DMS114 treated with DMSO at 0.1 percent for 48 hours (cell line): ENCODE data around the gene USO1.
A peak's percentile ranks its signal among the peaks of the same experiment; 100 is the strongest.

Source experiments
- DNase-seq: peaks from one replicate; lab custom pipeline; 2025; ENCODE audit not compliant: unreplicated experiment; lab: John Stamatoyannopoulos, UW

Gene USO1

DNA sequence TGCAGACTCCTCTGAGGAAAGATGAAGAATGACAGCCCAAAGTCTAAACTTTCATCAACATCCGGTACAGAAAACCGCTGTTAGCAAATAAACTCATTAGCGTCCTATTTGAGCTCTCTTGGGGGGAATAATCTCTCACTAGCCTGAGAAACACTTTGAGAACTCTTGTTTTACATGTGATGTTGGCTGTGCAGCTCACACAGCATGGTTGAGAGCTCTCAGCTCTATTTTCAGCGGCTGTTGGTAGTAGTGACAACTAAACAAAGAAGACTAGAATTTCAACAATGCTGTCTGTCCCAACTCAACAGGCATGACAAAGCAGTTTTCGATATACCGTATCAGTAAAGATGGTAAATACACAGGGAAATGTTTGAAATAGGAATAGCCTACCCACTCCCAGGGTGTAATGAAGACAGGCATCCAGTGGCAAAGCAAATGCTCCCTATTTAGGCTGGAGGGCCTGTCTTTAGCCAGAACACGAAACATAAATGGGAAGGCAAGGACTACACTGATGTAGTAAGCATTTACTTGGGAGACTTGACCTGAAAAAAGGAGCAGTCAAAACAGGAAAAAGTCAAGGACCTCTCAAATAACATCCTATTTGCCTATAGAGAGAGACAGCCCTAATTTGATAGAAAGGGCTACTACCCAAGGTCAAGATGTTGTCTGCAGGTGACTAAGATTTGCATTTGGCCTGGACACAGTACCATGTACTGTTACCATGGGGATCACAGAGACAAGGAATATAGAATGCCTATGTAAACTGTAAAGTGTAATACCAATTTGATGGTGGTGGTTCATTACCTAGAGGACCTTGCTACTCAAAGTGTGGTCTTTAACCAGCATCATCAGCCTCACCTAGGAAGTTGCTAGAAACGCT is 117.5 kb downstream of the USO1 start:
- DNase-seq = no peak

DNA sequence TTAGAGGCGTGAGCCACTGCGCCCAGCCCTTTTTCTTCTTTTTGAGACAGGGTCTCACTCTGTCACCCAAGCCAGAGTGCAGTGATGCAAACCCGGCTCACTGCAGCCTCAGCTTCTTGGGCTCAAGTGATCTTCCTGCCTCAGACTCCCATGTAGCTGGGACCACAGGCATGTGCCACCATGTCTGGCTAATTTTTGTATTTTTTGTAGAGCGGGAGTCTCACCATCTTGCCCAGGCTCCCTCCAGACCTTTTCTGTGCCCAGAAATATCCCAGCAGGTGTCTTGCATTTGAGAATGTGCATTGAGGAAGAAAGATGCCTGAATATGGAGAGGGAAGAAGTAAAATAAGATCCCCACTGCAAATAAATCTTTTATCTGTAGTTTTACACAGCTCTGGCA is 119.2 kb downstream of the USO1 start:
- no peak for DNase-seq

GRCh38 chr4:75844151-75844662 is 119.8 kb downstream of the USO1 start:
- no peak for DNase-seq

DNA sequence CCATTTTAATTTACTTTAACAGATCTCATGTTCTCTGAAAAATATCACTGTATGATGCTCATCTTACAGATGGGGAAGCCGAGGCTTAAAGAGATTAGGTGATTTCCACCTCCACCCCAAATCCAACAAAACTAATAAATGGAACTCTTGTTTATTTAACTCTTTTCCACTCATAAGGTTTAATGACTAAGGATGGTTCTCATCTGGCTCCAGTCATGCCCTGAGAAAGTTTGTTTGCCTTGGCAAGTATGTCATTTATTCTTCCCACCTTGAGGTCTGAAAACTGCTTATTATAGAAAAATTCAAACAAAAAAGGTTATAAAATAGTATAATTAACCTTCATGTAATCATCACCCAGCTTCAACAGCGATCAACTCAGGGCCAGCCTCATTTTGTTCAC is 121.6 kb downstream of the USO1 start:
- DNase-seq = no peak

- DNase-seq = peak; percentile 4
Measured at GRCh38 chr4:75848171-75848760, 123.9 kb downstream of the USO1 start.

GRCh38 chr4:75848891-75849290 is 124.5 kb downstream of the USO1 start:
- DNase-seq = no peak

DNA sequence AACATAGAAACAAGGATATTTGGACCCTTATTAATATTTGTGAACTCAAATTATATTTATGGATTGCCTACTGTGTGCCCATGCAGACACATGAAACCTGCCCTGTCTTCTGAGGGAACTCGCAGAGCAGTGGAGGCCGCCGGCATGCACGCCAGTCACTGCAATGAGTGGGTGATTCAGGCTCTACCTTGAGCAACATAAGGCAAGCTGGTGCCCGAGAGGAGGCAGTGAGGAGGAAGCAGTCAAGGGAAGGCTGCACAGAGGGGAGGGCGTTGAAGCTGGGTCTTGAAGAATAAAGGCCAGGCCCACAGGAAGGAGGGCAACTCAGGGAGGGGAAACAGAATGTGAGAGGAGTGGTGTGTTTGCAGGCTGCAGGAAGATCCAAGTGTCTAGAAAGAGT is 125.1 kb downstream of the USO1 start:
- no peak for DNase-seq

DNA sequence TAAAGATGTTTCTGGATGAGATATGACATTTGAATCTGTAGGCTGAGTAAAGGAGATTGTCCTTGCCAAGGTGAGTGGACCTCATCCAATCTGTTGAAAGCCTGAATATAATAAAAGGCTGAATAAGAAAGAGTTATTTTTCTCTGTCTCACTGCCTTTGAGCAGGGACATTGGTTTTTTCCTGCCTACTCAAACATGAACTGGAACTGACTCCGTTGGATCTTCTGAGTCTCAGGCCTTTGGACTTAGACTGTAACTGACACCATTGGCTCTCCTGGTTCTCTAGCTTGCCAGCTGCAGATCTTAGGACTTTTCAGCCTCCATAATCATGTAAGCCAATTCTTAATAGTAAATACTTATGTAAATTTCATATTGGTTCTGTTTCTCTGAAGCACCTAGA is 134.3 kb downstream of the USO1 start:
- DNase-seq = no peak

DNA sequence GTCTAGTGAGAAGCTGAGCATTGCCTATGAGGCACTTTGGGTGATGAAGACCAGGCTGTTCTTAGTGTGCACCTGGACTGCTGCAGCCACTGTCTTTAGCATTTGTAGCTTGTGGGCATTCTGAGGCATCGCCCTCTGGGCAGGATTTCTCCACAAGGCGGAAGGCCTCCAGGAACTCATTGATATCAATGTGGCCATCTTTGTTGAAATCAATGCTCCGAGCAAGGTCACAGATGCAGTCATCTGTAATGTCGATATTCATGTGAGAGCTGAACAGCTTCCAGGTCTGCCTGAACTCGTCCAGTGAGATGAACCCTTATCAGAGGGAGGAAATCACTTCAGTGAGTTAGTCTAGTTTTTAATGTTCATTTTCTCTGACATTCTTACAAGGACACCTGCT is 136.2 kb downstream of the USO1 start:
- DNase-seq = no peak
